OCI-LY1 (cell line): ENCODE measurements around the gene SLC5A9.

Experiments
- EZH2 ChIP-seq: fragments of 200-600 bp; sonication (generic), shearing (Covaris generic); IDR thresholded peaks from 2 replicates; pipeline ENCODE4 v1.8.0; 2017; ENCODE audit warnings: borderline replicate concordance, mixed run types, mild to moderate bottlenecking, antibody characterized with exemption, low read length, moderate library complexity, mixed read lengths
- TF ChIP-seq, protein P1 (sequence below): fragments of 200-600 bp; sonication (generic), shearing (Covaris generic); IDR thresholded peaks from 2 replicates; pipeline ENCODE4 v1.5.1; 2017; ENCODE audit warnings: mild to moderate bottlenecking, antibody characterized with exemption, low read length, moderate library complexity, mixed read lengths

DNA sequence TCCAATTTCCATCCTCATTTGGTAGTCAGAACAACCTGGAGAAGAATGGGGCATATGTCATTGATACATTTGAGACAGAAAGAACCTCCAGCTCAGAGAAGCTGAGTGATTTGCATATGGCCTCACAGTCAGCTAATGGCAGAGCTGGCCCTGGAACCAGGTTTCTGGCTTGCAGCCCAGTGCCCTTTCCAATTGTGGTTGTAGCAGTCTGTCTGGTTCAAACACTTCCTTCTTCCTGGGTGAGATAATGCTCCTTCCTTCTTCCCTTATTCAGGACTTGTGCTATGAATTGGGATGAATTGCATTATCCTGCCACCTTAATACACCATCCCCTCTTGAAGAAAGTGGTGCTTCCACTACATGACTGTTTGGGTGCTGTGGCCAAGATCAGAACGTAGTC is 24.2 kb downstream of the SLC5A9 start:
- TF ChIP-seq, protein P1, sequence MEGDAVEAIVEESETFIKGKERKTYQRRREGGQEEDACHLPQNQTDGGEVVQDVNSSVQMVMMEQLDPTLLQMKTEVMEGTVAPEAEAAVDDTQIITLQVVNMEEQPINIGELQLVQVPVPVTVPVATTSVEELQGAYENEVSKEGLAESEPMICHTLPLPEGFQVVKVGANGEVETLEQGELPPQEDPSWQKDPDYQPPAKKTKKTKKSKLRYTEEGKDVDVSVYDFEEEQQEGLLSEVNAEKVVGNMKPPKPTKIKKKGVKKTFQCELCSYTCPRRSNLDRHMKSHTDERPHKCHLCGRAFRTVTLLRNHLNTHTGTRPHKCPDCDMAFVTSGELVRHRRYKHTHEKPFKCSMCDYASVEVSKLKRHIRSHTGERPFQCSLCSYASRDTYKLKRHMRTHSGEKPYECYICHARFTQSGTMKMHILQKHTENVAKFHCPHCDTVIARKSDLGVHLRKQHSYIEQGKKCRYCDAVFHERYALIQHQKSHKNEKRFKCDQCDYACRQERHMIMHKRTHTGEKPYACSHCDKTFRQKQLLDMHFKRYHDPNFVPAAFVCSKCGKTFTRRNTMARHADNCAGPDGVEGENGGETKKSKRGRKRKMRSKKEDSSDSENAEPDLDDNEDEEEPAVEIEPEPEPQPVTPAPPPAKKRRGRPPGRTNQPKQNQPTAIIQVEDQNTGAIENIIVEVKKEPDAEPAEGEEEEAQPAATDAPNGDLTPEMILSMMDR: no peak
- TF ChIP-seq EZH2: no peak
